Subcutaneous abdominal adipose tissue (tissue), 5 donors: Measurements from ENCODE around the gene SUPT3H.

ENCODE experiments used
- H3K27ac ChIP-seq: one replicate; pipeline ENCODE4 v1.7.0; 2013; ENCODE audit warnings: low read depth, mild to moderate bottlenecking, inconsistent platforms, low read length, moderate library complexity
- H3K27me3 ChIP-seq, 5 donors: one replicate each; pipeline ENCODE4 v1.7.0; 2013; ENCODE audit warnings: low read length in 5 of 5, inconsistent platforms in 1 of 5; ENCODE audit not compliant: control insufficient read depth in 5 of 5, insufficient read depth in 4 of 5
- H3K36me3 ChIP-seq, 5 donors: one replicate each; pipeline ENCODE4 v1.7.0; 2013; ENCODE audit warnings: low read length in 5 of 5; ENCODE audit not compliant: control insufficient read depth in 5 of 5, insufficient read depth in 5 of 5
- H3K4me1 ChIP-seq, 5 donors: one replicate each; pipeline ENCODE4 v1.7.0; 2013; ENCODE audit warnings: low read length in 5 of 5, mild to moderate bottlenecking in 3 of 5, moderate library complexity in 1 of 5; ENCODE audit not compliant: control insufficient read depth in 5 of 5, insufficient read depth in 5 of 5
- H3K4me3 ChIP-seq, 5 donors: one replicate each; pipeline ENCODE4 v1.7.0; 2013; ENCODE audit warnings: low read length in 5 of 5, low read depth in 1 of 5
- H3K9ac ChIP-seq, 5 donors: one replicate each; pipeline ENCODE4 v1.7.0; 2013; ENCODE audit warnings: low read length in 5 of 5, mild to moderate bottlenecking in 4 of 5, moderate library complexity in 3 of 5
- H3K9me3 ChIP-seq, 5 donors: one replicate each; pipeline ENCODE4 v1.7.0; 2013; ENCODE audit warnings: low read length in 5 of 5; ENCODE audit not compliant: control insufficient read depth in 5 of 5
- donor health status: healthy.
- donor health status: healthy.
- donor health status: healthy.
- donor health status: healthy.
- donor health status: healthy.

Gene SUPT3H

GRCh38 chr6:45377554-45378333 lies at the start of gene SUPT3H:
Gene SUPT3H (minus strand): TSS chr6:45377934.
- Histone ChIP-seq H3K36me3 (no peaks in the 10 kb centered on the region), H3K4me1 (peaks cover 0 to 26% (median 21%) of the 10 kb centered on the region in 5 donors), H3K9ac (peak within 1 kb of the TSS; percentile 7 to 98 (median 91)), H3K27me3 (no peaks in the 10 kb centered on the region), H3K27ac (peak within 1 kb of the TSS; percentile 97), H3K9me3 (no peaks in the 10 kb centered on the region), H3K4me3 (peak within 1 kb of the TSS; percentile 86 to 92 (median 91))

DNA sequence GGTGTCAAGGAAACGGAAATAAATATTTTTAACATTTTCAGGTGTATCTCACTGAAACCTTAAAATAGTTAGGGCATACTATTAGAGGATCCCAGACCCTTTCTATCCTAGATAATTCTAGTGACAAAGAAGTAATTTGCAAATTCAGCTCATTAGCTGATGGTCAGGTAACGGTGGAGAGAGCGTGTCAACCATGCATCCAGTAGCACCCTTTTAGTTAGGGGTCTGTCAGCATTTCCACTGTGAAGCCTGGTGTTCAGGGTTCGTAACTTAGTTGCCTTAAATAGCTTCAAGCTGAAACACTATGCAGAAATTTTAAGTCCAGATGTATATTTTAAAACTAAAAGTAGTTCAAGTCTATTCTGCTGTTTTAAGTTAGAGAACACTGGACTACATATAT lies 48.5 kb upstream of the SUPT3H start:
- H3K4me1 ChIP-seq, result peaks cover 0 to 28% (median 27%) of the 10 kb centered on the region in 5 donors
- H3K27ac ChIP-seq, result no peak overlapping the region
- no peaks in the 10 kb centered on the region for H3K36me3 ChIP-seq
- no peak overlapping the region for H3K9ac ChIP-seq
- H3K27me3 ChIP-seq, result peaks cover 4 to 15% (median 13%) of the 10 kb centered on the region in 5 donors
- H3K9me3 ChIP-seq, result no peaks in the 10 kb centered on the region
- no peak overlapping the region for H3K4me3 ChIP-seq

- Histone ChIP-seq H3K36me3 (no peaks in the 10 kb centered on the region), H3K4me1 (peaks cover 0 to 44% (median 42%) of the 10 kb centered on the region in 5 donors), H3K4me3 (peak overlapping the region; percentile 32 to 78 (median 69)), H3K27ac (peak overlapping the region; percentile 30), H3K27me3 (peaks cover 14 to 29% (median 24%) of the 10 kb centered on the region in 5 donors), H3K9ac (peak overlapping the region in 1 of 5 donors; percentile 39), H3K9me3 (no peaks in the 10 kb centered on the region)
These were observed 46.7 kb upstream of the SUPT3H start for GRCh38 chr6:45424451-45424861.

GRCh38 chr6:45423824-45424450 lies 46.2 kb upstream of the SUPT3H start:
- Histone ChIP-seq H3K36me3 (no peaks in the 10 kb centered on the region), H3K4me3 (peak overlapping the region; percentile 40 to 78 (median 69)), H3K27ac (peak overlapping the region; percentile 30), H3K9ac (peak overlapping the region in 2 of 5 donors; percentile 39 to 56), H3K27me3 (peaks cover 14 to 34% (median 28%) of the 10 kb centered on the region in 5 donors), H3K9me3 (no peaks in the 10 kb centered on the region), H3K4me1 (peaks cover 0 to 46% (median 45%) of the 10 kb centered on the region in 5 donors)

DNA sequence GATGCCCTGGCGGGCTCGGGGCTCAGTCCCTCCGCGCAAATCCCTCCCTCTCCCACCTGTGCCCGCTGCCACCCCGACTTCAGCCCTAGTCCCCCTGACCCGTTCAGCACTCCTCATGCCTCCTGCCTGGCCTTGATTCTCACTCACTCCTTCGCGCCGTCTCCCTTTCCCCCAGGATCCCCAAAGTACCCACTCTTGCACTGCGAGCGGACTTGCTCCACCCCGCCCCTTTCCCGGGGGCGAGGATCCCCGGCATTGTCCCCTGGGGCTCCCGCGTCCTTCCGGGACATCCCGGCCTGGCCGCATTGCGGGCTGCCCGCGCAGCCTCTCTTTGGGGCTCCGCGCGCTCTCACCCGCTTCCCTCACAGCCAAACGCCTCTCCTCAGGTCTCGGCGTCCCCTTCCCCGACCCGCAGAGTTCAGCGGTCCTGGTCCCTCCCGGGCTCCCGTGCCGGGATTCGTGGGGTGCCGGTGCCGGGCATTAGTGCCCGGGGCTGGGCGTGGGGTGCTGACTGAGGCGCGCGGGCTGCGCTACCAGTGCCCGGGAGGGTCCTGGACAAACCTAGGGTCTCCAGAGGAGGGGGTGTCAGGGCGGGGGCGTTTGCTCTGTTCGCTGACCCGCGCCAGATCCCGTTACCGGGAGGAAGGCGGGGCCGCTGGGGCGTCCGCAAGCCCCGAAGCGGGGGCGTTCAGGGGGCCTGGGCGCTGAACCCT lies 45.5 kb upstream of the SUPT3H start:
- H3K4me1 ChIP-seq, result peaks cover 0 to 46% (median 45%) of the 10 kb centered on the region in 5 donors
- H3K4me3 ChIP-seq, result peak overlapping the region; percentile 57 to 78 (median 69)
- H3K27ac ChIP-seq, result peak overlapping the region; percentile 16
- peaks cover 14 to 34% (median 28%) of the 10 kb centered on the region in 5 donors for H3K27me3 ChIP-seq
- H3K9me3 ChIP-seq, result no peaks in the 10 kb centered on the region
- peak overlapping the region in 4 of 5 donors; percentile 26 to 64 (median 59) for H3K9ac ChIP-seq
- H3K36me3 ChIP-seq, result no peaks in the 10 kb centered on the region

DNA sequence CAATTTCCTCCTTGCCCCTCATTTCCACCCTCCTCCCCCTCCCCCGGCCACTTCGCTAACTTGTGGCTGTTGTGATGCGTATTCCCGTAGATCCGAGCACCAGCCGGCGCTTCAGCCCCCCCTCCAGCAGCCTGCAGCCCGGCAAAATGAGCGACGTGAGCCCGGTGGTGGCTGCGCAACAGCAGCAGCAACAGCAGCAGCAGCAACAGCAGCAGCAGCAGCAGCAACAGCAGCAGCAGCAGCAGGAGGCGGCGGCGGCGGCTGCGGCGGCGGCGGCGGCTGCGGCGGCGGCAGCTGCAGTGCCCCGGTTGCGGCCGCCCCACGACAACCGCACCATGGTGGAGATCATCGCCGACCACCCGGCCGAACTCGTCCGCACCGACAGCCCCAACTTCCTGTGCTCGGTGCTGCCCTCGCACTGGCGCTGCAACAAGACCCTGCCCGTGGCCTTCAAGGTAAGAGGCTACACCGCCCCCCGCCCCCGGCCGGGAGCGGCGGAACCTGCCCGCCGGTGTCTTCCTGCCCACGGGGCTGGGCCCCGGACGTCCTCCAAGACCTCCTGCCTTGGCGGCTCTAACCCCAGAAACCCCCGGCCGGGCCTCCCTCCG lies 44.9 kb upstream of the SUPT3H start:
- Histone ChIP-seq H3K36me3 (no peaks in the 10 kb centered on the region), H3K9ac (peak overlapping the region in 3 of 5 donors; percentile 47 to 64 (median 62)), H3K9me3 (no peaks in the 10 kb centered on the region), H3K27ac (no peak overlapping the region), H3K4me3 (peak overlapping the region; percentile 55 to 78 (median 71)), H3K4me1 (peaks cover 0 to 46% (median 45%) of the 10 kb centered on the region in 5 donors), H3K27me3 (peaks cover 18 to 34% (median 28%) of the 10 kb centered on the region in 5 donors)

DNA sequence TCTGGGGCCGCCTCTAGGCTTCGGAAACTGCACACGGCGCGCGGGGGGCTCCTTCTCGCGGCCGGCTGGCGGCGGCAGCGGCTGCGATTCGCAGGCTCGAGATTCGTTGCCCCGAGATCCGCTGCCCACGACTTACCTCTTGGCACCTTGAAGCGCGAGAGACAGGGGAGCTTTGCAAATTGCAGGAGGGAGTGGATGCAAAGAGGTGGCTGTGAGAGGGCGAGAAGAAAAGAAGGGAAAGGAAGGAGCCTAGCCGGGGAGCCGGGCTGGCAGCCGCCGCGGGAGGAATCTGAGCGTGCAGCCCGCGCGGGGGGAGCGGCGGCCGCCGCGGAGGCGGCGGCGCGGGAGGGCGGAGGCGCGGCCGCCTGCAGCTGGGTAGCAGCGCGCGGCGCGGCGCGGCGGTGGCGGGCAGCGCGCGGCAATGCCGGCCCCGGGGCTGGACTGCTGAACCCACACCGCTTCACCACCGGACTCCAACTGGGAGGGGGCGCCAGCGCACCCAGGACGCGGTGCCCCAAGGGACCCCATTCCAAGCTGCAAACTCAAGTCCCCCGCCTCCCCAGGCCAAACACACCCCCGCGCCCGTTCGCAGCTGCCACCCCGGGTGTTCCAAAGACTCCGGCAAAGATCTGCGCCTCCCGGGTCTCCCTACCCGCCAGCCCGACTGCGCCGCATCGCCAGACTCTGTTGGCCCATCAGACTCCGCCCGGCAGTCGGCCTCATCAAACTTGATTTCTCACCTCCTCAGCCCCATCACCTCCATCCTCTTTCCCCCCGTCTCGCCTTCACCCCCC lies 44.2 kb upstream of the SUPT3H start:
- Histone ChIP-seq H3K4me1 (peaks cover 0 to 46% (median 45%) of the 10 kb centered on the region in 5 donors), H3K9me3 (no peaks in the 10 kb centered on the region), H3K9ac (peak overlapping the region in 3 of 5 donors; percentile 20 to 47 (median 41)), H3K27ac (no peak overlapping the region), H3K36me3 (no peaks in the 10 kb centered on the region), H3K4me3 (peak overlapping the region; percentile 55 to 78 (median 71)), H3K27me3 (peaks cover 18 to 34% (median 28%) of the 10 kb centered on the region in 5 donors)

DNA sequence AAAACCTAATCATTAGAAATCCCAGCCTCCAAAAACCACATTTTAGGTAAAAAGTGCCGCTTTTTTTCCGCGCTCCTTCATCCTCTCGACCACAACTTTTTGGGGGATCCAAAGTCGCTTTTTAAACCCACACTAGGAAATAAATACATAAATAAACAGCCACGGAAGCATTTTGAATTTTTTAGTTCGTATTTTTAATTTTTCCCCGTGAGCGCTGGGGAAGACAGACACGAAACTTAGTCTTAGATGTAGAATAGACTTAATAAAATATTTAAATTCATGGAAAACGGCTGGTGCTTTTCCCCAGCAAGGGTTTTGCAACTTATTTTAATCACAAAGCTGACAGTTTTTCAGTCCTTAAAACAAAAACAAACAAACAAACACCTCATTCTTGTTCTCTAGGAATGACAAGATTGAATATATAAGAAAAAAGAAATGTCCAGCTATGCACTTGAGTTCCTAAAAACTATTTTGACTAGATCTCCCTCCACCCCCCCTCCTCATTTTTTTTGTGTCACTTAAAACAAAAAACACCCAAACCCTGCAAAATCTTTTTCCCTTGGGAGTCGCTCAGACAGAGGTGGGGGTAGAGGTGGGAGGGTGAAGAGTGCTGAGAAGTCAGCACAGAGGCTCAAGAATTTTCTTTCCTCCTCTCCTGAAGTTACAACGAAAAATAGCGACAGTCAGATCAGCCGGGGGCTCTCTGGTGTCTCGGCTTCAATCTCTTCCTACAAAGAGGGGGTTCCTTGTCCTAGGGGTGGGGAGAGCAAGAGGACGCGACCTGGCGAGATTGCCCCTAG lies 43.4 kb upstream of the SUPT3H start:
- Histone ChIP-seq H3K4me3 (peak overlapping the region; percentile 45 to 78 (median 71)), H3K27ac (no peak overlapping the region), H3K36me3 (no peaks in the 10 kb centered on the region), H3K9ac (peak overlapping the region in 3 of 5 donors; percentile 20 to 47 (median 41)), H3K27me3 (peaks cover 18 to 37% (median 28%) of the 10 kb centered on the region in 5 donors), H3K4me1 (peaks cover 0 to 46% (median 45%) of the 10 kb centered on the region in 5 donors), H3K9me3 (no peaks in the 10 kb centered on the region)
